Omental fat pad (tissue), 4 donors: ENCODE data around the gene CLCF1. TPM values are rescaled to one million over a fixed set of nuclear protein-coding genes. Genes with fewer than 3 reads are reported as not detected.

Experiments used
- ATAC-seq: fragments of 150-250 bp; one replicate; pipeline ENCODE4 v1.9.1; 2016; ENCODE audit warnings: mild to moderate bottlenecking, moderate library complexity; ENCODE audit not compliant: low FRiP score
- DNase-seq: peaks from one replicate; pipeline ENCODE4 v3.0.0-alpha.2; 2019; ENCODE audit warnings: low spot score
- CTCF ChIP-seq, 3 donors: fragments of 450-650 bp; IDR thresholded peaks; one replicate each; pipeline ENCODE4 v1.5.1; 2016 to 2017; ENCODE audit warnings: antibody characterized with exemption in 3 of 3, mild to moderate bottlenecking in 3 of 3, moderate library complexity in 2 of 3
- total RNA-seq, 4 donors: library from RNA; depleted of rRNA; stranded (reverse); fragments of >200 nt; gene quantifications; one replicate each; pipeline ENCODE4 v1.1.0, GENCODE V29; 2016

CLCF1 gene
- total RNA-seq, 4 donors from 2014 or later = 4.1 to 51.4 (median 25.1) TPM

DNA sequence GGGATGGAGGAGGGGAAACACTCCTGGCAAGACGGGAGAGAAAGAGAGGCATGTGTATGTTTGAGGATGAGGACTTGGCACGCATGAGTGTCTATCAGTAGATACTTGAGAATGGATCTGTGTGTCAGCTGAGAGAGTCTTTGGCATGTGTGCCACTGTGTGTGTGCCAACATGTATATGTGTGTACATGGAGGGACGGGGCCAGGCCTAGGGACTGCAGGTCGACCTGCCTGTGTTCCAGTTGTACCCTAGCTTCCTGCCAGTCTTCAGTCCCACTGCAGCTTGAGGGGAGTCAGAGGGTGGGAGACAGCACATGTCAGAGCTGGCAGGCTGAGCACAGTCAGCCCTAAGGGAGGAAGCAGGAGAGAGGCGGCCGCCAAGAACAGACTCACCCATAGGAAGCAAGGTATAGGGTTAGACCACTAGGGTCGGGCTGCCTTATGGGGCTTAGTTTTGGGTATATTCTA is 5.6 kb downstream of the CLCF1 start:
- no peak for DNase-seq
- no peak for TF ChIP-seq CTCF (IDR thresholded peaks at IDR 0.05)

GRCh38 chr11:67366961-67367760 is 6.2 kb downstream of the CLCF1 start:
- DNase-seq (no peak), ATAC-seq (peak; percentile 65)
- no peak for TF ChIP-seq CTCF (IDR thresholded peaks at IDR 0.05)

More for the DNA sequence above, 5.6 kb downstream of the CLCF1 start:
- peak; percentile 4 for ATAC-seq

- no peak for TF ChIP-seq CTCF (IDR thresholded peaks at IDR 0.05)
- DNase-seq (no peak), ATAC-seq (peak; percentile 47)
These were observed 6.9 kb downstream of the CLCF1 start for GRCh38 chr11:67366546-67366945.

GRCh38 chr11:67365736-67366444 is 7.5 kb downstream of the CLCF1 start:
- TF ChIP-seq CTCF (IDR thresholded peaks at IDR 0.05) = no peak
- DNase-seq (no peak), ATAC-seq (no peak)

GRCh38 chr11:67364783-67365722 is 8.3 kb downstream of the CLCF1 start:
- ATAC-seq (no peak), DNase-seq (no peak)
- TF ChIP-seq CTCF (IDR thresholded peaks at IDR 0.05) = no peak

GRCh38 chr11:67364169-67364568 is 9.2 kb downstream of the CLCF1 start:
- ATAC-seq = no peak

More at GRCh38 chr11:67364169-67364568, 9.2 kb downstream of the CLCF1 start:
- DNase-seq = no peak
- TF ChIP-seq CTCF (IDR thresholded peaks at IDR 0.05) = no peak
